ENCODE results near the gene CENPU.

DNA sequence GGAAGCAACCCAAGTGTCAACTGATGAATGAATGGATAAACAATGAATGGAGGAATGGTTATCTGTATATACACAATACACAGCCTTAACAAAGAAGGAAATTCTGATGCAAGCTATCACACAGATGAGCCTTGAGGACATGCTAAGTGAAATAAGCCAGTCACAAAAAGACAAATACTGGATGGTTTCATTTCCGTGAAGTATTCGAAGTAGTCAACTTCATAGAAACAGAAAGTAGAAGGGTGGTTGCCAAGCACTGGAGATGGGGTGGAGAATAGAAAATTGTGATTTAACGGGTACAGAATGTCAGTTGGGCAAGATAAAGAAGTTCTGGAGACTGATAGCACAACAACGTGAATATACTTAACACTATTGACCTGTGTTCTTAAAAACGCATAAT lies 28.2 kb downstream of the CENPU start:
- TF ChIP-seq, protein P1, sequence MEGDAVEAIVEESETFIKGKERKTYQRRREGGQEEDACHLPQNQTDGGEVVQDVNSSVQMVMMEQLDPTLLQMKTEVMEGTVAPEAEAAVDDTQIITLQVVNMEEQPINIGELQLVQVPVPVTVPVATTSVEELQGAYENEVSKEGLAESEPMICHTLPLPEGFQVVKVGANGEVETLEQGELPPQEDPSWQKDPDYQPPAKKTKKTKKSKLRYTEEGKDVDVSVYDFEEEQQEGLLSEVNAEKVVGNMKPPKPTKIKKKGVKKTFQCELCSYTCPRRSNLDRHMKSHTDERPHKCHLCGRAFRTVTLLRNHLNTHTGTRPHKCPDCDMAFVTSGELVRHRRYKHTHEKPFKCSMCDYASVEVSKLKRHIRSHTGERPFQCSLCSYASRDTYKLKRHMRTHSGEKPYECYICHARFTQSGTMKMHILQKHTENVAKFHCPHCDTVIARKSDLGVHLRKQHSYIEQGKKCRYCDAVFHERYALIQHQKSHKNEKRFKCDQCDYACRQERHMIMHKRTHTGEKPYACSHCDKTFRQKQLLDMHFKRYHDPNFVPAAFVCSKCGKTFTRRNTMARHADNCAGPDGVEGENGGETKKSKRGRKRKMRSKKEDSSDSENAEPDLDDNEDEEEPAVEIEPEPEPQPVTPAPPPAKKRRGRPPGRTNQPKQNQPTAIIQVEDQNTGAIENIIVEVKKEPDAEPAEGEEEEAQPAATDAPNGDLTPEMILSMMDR (IDR thresholded peaks at IDR 0.05), result no peak
- TF ChIP-seq EZH2 (IDR thresholded peaks at IDR 0.05) (no peak), EZH2phosphoT487 (IDR thresholded peaks at IDR 0.05) (no peak)

Data from neural progenitor cell (in vitro differentiated cells).